HS-5 (cell line): ENCODE measurements around the gene NECAP2.
"Not testable (repeated sequence)": the region's sequence is repeated elsewhere in the genome, so short reads cannot be mapped to it uniquely, and the experiment has no call there.

Experiments used
- DNase-seq: peaks from one replicate; pipeline ENCODE4 v3.0.0-alpha.2; 2012; ENCODE audit warnings: low read depth

Gene NECAP2

GRCh38 chr1:16498573-16499413 lies 58.3 kb downstream of the NECAP2 start:
- DNase-seq, result peak; percentile 23

DNA sequence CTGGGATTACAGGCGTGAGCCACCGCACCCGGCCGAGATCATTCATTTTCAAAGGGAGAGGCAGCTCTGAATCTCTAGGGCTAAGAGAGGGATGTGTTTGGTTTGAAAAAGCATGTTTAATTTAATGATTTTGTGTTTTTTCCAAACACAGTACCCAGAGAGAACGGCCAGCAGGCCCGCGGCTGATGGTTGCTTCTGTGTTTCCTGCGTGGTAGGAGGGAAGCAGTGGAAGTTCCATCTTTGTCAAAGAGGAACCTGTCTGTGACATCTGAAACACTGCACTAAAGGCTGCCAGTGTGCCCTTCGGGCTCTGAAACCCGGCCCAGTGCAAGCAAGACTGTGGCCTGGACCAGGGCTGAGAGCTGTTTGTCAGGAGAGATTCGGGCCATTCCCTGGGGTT lies 59.9 kb downstream of the NECAP2 start:
- not testable (repeated sequence) for DNase-seq

GRCh38 chr1:16500975-16501374 lies 60.5 kb downstream of the NECAP2 start:
- not testable (repeated sequence) for DNase-seq

DNA sequence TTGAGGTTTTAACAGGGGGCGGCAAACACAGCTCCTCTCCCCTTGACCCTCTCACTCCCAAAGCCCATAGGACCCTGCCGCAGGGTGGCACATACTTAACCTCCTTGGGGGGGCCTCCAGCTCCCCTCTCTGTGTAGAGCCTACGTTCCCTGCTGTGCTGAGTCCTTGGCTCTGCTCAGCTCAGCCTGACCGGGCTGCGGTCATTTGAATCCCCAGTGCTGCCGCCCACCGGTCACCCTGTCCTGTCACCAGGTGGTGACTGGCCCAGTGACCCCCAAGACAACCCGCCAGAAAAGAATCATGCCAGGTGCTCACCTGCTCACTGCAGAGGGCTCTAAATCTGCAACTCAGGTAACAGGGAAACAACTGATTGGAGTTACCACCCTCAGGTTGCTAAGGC lies 60.9 kb downstream of the NECAP2 start:
- not testable (repeated sequence) for DNase-seq

DNA sequence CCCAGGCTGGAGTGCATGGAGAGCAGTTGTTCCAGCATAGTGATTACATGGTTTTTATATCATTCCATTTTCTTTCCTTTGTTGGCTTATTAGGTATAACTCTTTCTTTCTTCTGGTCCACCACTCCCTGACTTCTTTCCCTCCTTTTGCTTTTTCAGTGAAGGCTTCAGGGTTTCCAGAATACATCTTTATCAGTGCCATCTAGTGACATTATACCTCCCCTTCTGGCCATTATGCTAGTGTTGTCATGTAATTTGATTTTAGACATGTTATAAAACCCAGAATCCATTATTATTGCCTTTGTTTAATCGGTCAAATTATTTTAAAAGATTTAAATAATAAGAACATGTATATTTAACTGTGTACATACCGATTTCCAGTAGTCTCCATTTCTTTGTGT lies 63.0 kb downstream of the NECAP2 start:
- no peak for DNase-seq

DNA sequence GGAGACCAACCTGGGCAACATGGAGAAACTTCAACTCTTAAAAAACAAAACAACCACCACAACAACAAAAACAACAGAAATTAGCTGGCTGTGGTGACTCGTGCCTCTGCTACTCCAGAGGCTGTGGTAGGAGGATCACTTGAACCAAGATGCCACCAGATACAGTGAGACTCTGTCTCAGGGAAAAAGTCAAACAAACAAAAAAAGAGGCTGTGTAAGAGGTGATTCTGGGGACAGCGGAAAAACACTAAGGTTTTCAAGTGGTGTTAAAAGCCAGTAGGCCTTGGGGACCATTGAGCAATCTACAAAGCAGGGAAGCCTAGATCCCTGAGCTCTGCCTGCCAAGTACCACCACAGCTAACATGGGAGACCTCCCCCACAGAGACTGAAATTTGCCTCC lies 65.3 kb downstream of the NECAP2 start:
- not testable (repeated sequence) for DNase-seq

DNA sequence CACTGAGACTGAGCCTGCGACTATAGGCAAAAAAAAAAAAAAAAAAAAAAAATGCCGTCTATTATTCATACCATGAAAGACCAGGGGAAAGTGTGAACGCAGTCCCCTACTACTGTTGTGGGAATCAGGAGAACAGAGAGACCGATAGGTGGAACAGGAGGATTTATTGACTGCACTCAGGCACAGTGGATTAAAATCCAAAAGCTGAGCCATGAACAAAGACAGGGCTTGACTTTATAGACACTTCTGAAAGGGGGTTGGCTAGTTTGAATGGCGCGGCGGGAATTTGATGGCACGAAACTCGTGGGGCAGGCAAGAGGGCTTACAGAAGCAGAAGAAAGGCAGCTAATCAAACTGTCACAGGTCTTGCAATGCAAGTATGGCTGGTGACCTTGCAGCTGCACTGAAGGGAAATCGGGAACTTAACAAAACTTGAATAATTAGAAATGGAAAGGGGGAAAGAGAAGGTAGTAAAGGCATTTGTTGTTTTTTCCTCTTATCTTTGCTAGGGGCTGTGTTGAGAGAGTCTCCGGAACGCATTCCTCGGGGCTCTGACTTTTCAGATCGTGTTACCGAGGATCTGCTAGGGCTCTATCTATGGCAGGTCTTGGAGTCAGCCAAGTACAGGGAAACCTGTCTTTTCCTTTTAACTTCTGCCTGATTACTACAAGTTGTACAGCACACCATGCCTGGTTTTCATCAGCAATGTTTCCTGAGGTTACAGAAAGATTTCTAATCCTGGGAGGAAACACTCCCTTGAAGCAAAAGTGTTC lies 66.0 kb downstream of the NECAP2 start:
- DNase-seq, result not testable (repeated sequence)

- DNase-seq, result not testable (repeated sequence)
These were observed 68.4 kb downstream of the NECAP2 start for GRCh38 chr1:16508861-16509445.
